ENCODE data around the gene RMDN2. TPM values are rescaled to one million over a fixed set of nuclear protein-coding genes. Genes with fewer than 3 reads are reported as not detected.

Gene RMDN2
- total RNA-seq, 4 donors from 2014 or later: 7.3 to 15.0 (median 12.5) TPM

DNA sequence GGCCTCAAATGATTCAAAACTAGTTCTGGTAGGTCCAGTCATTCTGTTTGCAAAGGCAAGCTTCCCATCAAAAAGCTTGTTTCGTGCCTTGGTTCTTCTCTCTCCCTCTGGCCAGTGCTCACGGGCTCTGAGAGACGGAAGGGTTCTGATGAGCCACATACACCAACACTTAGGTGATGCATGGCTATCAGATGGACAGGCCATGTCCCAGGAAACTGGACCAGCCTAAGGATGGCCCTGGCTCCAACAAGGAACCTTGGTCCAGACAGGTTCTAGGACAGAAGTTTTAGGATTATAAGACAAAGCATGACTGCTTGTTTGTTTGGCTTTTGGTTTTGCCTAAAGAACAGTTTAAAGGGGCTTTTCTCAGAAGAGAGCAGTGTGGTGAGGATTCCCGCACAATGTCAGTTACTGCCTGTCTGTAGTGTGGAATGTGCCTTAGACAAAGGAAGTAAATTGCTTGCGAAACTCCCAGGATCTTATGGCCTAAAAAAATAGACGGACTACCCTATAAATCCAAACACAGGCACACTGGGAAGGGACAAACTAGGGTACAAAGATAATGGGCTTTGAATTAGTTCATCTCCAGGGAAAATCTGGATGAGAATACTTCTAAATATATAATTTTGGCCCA, 140.5 kb downstream of the RMDN2 start:
- TF ChIP-seq, protein P1, sequence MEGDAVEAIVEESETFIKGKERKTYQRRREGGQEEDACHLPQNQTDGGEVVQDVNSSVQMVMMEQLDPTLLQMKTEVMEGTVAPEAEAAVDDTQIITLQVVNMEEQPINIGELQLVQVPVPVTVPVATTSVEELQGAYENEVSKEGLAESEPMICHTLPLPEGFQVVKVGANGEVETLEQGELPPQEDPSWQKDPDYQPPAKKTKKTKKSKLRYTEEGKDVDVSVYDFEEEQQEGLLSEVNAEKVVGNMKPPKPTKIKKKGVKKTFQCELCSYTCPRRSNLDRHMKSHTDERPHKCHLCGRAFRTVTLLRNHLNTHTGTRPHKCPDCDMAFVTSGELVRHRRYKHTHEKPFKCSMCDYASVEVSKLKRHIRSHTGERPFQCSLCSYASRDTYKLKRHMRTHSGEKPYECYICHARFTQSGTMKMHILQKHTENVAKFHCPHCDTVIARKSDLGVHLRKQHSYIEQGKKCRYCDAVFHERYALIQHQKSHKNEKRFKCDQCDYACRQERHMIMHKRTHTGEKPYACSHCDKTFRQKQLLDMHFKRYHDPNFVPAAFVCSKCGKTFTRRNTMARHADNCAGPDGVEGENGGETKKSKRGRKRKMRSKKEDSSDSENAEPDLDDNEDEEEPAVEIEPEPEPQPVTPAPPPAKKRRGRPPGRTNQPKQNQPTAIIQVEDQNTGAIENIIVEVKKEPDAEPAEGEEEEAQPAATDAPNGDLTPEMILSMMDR (IDR thresholded peaks at IDR 0.05; ENCODE audit: low read depth): no peak

GRCh38 chr2:38066421-38067115, 141.5 kb downstream of the RMDN2 start:
- TF ChIP-seq, protein P1 (IDR thresholded peaks at IDR 0.05; ENCODE audit: low read depth): no peak

Other genes with a start within 250 kb of the RMDN2 start
- 100 to 1,000 TPM in 1 of 4 donors, 10 to 100 TPM in 3; 20.0 to 104 (median 32.4) TPM for gene CYP1B1, start 150.9 kb downstream of the RMDN2 start, total RNA-seq

Data from subcutaneous adipose tissue (tissue), 4 donors.